ENCODE measurements around the gene AGPAT4. TPM values are rescaled to one million over a fixed set of nuclear protein-coding genes. Genes with fewer than 3 reads are reported as not detected.

AGPAT4 gene
- total RNA-seq, 2 donors from 2014 or later, result 15.9 to 19.2 TPM

DNA sequence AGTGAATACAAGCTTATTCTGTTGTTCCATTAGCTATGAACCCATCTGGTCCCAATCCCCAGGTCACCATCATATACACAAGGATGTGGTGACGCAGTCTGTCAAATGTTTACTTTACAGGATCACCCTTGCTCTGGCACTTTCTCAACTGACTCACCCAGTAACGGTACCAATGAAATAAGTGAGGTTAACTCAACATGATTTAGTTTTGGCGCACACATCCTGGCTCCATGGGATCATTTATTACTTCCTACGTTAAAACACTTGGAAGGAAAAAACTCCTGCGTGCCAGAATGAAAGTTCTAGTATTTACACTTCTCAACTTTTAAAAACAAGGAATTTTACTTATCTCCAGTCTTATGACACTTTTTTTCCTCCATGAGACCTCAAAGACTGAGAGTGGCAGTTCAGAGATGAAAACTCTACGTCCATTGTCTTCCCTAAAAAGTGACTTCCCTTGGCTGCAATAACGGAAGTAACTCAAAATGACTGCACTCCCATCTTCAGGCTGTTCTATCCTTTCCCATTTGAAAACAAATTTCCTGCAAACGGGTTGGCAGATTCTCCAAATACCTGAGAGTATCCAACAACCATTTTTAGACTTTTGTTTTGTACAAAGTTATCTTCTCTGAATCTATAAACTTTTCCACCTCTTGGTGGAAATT is 15.9 kb downstream of the AGPAT4 start:
- H3K4me1 Mint-ChIP-seq, result peaks cover 21% of the 10 kb centered on the region
- H3K4me3 Mint-ChIP-seq, result peak overlapping the region; percentile 13
- H3K27ac Mint-ChIP-seq, result peak overlapping the region; percentile 11
- DNase-seq (no peak), ATAC-seq (no peak)
- peaks cover 6% of the 10 kb centered on the region for H3K36me3 Mint-ChIP-seq (ENCODE audit: low read depth)
- H3K27me3 Mint-ChIP-seq, result no peaks in the 10 kb centered on the region
- H3K9me3 ChIP-seq (ENCODE audit: control insufficient read depth, low read length, poor library complexity, severe bottlenecking), result no peaks in the 10 kb centered on the region

DNA sequence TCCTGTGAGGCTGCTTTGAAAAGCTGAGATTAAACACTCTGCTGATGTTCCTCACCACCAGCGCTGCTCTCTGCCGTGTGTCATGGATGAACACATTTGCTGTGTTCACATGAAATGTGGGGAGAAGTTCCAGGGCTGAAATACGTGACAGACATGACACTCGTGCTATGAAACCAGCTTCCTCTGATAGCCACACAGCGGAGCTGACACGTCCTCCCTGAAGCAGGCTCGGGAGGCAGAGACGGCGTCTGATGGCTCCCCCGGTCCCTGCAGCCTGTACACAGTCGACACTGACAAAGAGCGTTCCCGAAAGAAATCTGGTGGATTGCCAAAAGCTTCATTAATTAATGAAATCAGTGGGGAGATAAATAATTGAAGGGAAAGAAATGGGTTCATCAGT is 17.5 kb downstream of the AGPAT4 start:
- DNase-seq (no peak), ATAC-seq (no peak)
- no peaks in the 10 kb centered on the region for H3K27me3 Mint-ChIP-seq
- H3K9me3 ChIP-seq (ENCODE audit: control insufficient read depth, low read length, poor library complexity, severe bottlenecking), result no peaks in the 10 kb centered on the region
- H3K4me3 Mint-ChIP-seq, result peak overlapping the region; percentile 45
- H3K4me1 Mint-ChIP-seq, result peaks cover 17% of the 10 kb centered on the region
- peak overlapping the region; percentile 82 for H3K27ac Mint-ChIP-seq
- peaks cover 9% of the 10 kb centered on the region for H3K36me3 Mint-ChIP-seq (ENCODE audit: low read depth)

DNA sequence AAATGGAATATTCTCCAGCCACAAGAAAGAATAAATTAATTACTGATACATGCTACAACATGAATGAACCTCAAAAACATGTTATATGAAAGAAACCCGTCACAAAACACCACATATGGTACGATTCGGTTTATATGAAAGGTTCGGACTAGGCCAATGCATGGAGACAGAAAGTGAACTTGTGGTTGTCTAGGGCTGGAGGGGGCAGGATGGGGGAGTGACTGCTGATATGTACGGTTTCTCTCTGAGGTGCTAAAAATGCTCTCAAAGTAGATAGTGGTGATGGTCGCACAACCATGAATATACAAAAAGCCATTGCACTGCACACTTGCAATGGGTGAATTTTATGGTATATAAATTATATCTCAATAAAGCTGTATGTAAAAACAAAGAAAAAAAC is 18.3 kb downstream of the AGPAT4 start:
- Mint-ChIP-seq H3K27me3 (no peaks in the 10 kb centered on the region), H3K4me1 (peaks cover 14% of the 10 kb centered on the region), H3K27ac (no peak overlapping the region), H3K36me3 (ENCODE audit: low read depth) (peaks cover 6% of the 10 kb centered on the region), H3K4me3 (no peak overlapping the region)
- DNase-seq (no peak), ATAC-seq (no peak)
- H3K9me3 ChIP-seq (ENCODE audit: control insufficient read depth, low read length, poor library complexity, severe bottlenecking), result no peaks in the 10 kb centered on the region

DNA sequence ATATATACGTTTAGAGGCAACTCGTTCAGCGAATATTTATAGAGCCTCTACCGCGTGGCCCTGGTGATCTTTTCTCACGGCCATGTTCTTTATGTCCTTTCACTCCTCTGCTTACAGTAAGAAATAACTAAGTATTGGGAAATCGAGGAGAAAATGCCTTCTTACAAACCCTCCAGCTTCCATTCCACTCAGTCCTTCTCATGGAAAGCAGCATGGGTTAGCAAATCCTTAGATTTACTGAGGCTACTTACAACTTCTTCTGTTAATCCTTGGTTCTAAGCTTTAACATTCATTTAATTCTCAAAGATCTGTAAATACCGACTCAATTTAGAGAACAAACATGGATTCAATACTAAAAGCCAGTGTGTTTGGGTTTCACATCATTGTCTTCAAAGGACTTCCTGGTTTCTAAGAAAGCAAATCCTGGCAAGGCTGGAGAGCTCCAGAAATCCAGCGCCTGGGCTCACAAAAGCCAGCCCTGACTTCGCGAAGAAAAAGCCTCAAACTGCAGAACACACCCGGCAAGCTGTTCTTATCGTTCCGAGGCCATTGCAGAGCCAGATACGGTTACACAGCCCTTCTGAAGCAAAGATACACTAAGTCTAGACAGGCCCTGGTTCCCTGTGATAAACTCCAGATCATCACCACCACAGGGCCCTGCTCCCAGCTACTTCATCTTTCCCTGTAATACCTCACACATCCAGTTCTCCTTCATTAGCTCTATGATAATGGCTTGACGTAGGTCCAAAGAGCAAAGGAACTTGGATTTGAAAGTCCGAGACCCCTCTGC is 19.2 kb downstream of the AGPAT4 start:
- ATAC-seq (no peak), DNase-seq (no peak)
- Mint-ChIP-seq H3K27me3 (no peaks in the 10 kb centered on the region), H3K27ac (no peak overlapping the region), H3K4me3 (no peak overlapping the region), H3K4me1 (peaks cover 14% of the 10 kb centered on the region), H3K36me3 (ENCODE audit: low read depth) (peaks cover 6% of the 10 kb centered on the region)
- H3K9me3 ChIP-seq (ENCODE audit: control insufficient read depth, low read length, poor library complexity, severe bottlenecking), result no peaks in the 10 kb centered on the region

DNA sequence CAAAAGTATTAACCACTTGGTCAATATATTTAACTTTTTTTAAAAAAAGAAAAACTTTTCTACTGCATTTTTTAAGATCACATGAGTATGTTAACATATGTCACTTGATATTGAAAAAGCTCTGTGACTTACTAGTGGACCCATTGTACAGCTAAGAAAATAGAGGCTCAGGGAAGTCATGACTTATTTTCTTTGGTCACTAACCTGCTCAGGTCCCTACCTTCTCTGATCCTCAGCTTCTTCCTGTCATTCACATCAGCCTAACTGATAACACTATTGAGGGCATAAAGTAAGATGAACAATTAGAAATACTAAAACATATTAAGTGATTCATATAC is 19.8 kb downstream of the AGPAT4 start:
- no peaks in the 10 kb centered on the region for H3K27me3 Mint-ChIP-seq

DNA sequence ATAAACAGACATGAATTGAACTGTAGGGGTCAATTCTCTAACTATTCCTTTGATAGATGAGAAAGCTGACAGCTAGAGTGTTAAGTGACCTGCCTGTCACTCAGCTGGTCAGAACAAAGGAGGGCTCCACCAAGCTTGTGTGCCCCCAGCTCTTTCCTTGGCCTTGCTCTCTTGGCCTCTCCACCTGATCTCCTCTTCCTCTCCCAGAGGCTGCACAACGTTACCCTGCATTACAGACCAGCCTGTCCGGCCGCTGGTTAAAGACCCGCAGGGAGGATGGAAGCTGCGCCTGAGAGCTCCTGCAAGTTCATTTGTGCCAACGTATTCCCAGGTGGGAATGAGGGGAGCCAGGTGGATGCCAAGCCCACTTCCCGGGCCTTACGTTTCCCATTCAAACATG is 22.5 kb downstream of the AGPAT4 start:
- no peaks in the 10 kb centered on the region for H3K9me3 ChIP-seq (ENCODE audit: control insufficient read depth, low read length, poor library complexity, severe bottlenecking)
- DNase-seq, result no peak
- Mint-ChIP-seq H3K27me3 (no peaks in the 10 kb centered on the region), H3K27ac (peak overlapping the region; percentile 85), H3K4me3 (no peak overlapping the region), H3K4me1 (peaks cover 15% of the 10 kb centered on the region), H3K36me3 (ENCODE audit: low read depth) (peaks cover 6% of the 10 kb centered on the region)
- ATAC-seq, result no peak

More for the DNA sequence above, 19.8 kb downstream of the AGPAT4 start:
- H3K9me3 ChIP-seq (ENCODE audit: control insufficient read depth, low read length, poor library complexity, severe bottlenecking), result no peaks in the 10 kb centered on the region
- Mint-ChIP-seq H3K27ac (no peak overlapping the region), H3K4me3 (no peak overlapping the region), H3K36me3 (ENCODE audit: low read depth) (peaks cover 6% of the 10 kb centered on the region), H3K4me1 (peaks cover 15% of the 10 kb centered on the region)
- no peak for DNase-seq
- ATAC-seq, result no peak

DNA sequence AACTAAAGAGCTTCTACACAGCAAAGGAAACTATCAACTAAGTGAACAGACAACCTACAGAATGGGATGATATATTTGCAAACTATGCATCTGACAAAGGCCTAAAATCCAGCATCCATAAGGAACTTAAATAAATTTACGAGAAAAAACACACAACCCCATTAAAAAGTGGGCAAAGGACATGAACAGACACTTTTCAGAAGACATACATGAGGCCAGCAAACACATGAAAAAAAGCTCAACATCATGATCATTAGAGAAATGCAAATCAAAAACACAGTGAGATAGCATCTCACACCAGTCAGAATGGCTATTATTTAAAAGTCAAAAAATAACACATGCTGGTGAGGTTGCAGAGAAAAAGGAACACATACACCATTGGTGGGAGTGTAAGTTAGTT is 24.5 kb downstream of the AGPAT4 start:
- no peaks in the 10 kb centered on the region for H3K9me3 ChIP-seq (ENCODE audit: control insufficient read depth, low read length, poor library complexity, severe bottlenecking)
- Mint-ChIP-seq H3K4me3 (no peak overlapping the region), H3K36me3 (ENCODE audit: low read depth) (peaks cover 6% of the 10 kb centered on the region), H3K4me1 (peaks cover 16% of the 10 kb centered on the region), H3K27ac (no peak overlapping the region), H3K27me3 (no peaks in the 10 kb centered on the region)
- no peak for DNase-seq
- no peak for ATAC-seq

DNA sequence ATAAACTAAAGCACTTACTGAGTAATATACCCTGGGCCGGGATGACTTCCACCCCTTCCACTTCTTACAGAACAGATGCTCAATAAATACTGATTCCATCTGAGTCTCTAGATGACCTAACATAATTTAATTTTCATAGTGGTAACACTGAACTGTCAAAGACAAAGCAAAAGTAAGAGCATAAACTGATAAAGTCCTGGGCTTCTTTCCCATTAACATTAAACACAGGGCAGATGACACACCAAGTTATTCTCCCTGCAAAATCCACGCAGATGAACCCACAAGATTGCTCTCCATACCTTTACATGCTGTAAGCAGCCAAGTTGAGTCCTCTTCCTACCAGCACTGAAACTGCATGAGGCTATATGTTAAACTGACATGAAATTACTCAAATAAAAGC is 27.1 kb downstream of the AGPAT4 start:
- no peaks in the 10 kb centered on the region for H3K9me3 ChIP-seq (ENCODE audit: control insufficient read depth, low read length, poor library complexity, severe bottlenecking)
- Mint-ChIP-seq H3K4me3 (no peak overlapping the region), H3K4me1 (peaks cover 17% of the 10 kb centered on the region), H3K27ac (no peak overlapping the region), H3K27me3 (no peaks in the 10 kb centered on the region), H3K36me3 (ENCODE audit: low read depth) (peaks cover 3% of the 10 kb centered on the region)
- DNase-seq (no peak), ATAC-seq (no peak)

DNA sequence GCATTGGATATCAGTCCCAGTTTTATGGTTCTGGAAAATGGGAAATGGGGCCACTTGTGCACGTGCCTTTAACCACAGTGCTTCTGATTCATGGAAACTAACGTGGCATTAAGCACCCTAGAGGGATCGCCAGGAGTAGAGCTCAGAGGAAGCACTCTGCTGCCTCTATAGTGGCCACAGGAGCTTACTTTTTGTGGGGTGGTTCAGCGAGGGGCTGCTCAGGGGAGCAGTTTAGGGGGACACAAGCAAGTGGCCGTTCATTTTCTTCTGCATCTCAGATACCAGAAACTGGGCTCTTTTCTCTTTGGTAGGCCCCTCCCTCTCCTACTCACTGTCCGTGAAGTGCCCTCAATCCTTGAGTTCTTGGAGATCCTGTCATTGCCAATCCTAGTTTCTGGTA is 28.5 kb downstream of the AGPAT4 start:
- Mint-ChIP-seq H3K27ac (no peak overlapping the region), H3K27me3 (no peaks in the 10 kb centered on the region)

DNA sequence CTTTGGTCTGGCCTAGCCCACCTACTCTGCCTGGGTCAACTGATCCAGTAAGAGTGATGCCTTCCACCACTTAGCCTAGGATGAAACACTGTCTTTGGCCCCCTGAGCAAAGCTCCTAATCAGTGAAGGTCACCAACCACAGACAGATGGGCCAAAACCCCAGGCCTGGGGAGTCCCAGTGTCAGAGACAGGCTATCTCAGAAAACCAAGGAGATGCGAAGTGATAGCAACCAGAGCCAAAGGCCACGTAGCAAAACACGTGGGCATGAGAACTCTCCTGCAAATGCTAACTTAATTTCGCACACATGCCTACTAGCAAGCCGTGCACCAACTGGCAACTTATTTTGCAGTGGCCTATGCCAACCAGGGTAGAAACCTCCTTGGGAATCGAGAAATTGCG is 29.1 kb downstream of the AGPAT4 start:
- no peak overlapping the region for H3K27ac Mint-ChIP-seq

More for the DNA sequence above, 28.5 kb downstream of the AGPAT4 start:
- no peak for DNase-seq
- ATAC-seq, result no peak
- no peaks in the 10 kb centered on the region for H3K9me3 ChIP-seq (ENCODE audit: control insufficient read depth, low read length, poor library complexity, severe bottlenecking)
- H3K4me3 Mint-ChIP-seq, result no peak overlapping the region
- peaks cover 15% of the 10 kb centered on the region for H3K4me1 Mint-ChIP-seq
- no peaks in the 10 kb centered on the region for H3K36me3 Mint-ChIP-seq (ENCODE audit: low read depth)

DNA sequence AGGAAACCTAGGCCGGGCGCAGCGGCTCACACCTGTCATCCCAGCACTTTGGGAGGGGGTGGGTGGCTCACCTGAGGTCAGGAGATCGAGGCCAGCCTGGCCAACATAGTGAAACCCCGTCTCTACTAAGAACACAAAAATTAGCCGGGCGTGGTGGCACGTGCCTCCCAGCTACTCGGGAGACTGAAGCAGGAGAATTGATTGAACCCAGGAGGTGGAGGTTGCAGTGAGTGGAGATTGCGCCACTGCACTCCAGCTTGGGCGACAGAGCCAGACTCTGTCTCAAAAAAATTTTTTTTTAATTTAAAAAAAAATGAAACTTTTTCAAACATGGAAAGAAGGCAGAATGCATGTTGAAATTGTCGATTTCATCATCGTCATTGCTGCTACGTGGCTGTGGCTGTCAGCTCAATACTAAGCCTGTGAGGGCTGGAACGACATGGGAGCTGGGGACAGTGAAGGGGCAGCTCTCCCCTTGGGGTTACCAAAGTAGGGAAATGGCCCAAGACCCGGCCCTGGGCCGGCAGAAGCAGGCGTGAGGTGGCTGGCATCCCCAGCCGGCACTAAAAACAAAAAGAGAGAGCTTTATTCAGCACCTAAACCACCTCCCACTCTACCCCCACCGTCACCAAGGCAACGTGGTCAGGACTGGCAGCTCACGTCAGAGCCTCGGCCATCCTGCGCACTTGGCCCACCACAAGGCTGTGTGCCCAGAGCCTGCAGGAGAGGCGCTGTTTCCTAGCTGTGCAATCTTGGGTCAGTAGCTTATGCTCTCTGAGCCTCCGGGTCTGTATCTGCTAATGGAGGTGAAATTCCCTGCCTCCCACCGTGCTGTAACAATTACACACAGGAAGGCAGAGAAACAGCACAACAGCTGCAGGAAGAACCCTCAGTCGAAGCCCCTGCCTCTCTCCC is 30.8 kb downstream of the AGPAT4 start:
- DNase-seq (no peak), ATAC-seq (peak; percentile 65)
- Mint-ChIP-seq H3K4me3 (peak overlapping the region; percentile 78), H3K27me3 (no peaks in the 10 kb centered on the region), H3K27ac (peak overlapping the region; percentile 83), H3K4me1 (peaks cover 20% of the 10 kb centered on the region), H3K36me3 (ENCODE audit: low read depth) (no peaks in the 10 kb centered on the region)
- no peaks in the 10 kb centered on the region for H3K9me3 ChIP-seq (ENCODE audit: control insufficient read depth, low read length, poor library complexity, severe bottlenecking)

More for the DNA sequence above, 29.1 kb downstream of the AGPAT4 start:
- DNase-seq, result no peak
- H3K9me3 ChIP-seq (ENCODE audit: control insufficient read depth, low read length, poor library complexity, severe bottlenecking), result no peaks in the 10 kb centered on the region
- no peak overlapping the region for H3K4me3 Mint-ChIP-seq
- H3K4me1 Mint-ChIP-seq, result peaks cover 20% of the 10 kb centered on the region
- H3K36me3 Mint-ChIP-seq (ENCODE audit: low read depth), result no peaks in the 10 kb centered on the region
- ATAC-seq, result no peak
- H3K27me3 Mint-ChIP-seq, result no peaks in the 10 kb centered on the region

DNA sequence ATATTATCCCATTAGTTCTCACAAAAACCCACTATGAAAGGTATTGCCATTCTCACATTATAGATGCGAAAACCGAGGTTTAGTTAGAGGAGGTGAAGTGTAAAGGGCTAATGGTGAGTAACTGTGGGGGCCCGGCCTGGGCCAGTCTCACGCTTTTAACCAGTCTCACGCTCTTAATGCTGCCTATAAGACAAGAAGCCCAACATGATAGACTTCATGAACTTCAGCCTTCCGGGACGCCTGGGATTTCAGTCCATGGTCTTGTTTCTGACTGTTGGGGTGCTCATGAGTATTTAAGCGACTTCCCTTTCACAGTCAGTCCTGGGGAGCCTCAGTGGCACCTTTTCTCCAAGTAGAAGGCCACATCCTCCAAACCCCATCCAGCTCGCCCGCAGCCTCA is 31.7 kb downstream of the AGPAT4 start:
- ATAC-seq (no peak), DNase-seq (no peak)
- peaks cover 20% of the 10 kb centered on the region for H3K4me1 Mint-ChIP-seq
- H3K27ac Mint-ChIP-seq, result peak overlapping the region; percentile 24
- no peak overlapping the region for H3K4me3 Mint-ChIP-seq
- no peaks in the 10 kb centered on the region for H3K9me3 ChIP-seq (ENCODE audit: control insufficient read depth, low read length, poor library complexity, severe bottlenecking)
- H3K36me3 Mint-ChIP-seq (ENCODE audit: low read depth), result no peaks in the 10 kb centered on the region
- H3K27me3 Mint-ChIP-seq, result no peaks in the 10 kb centered on the region

DNA sequence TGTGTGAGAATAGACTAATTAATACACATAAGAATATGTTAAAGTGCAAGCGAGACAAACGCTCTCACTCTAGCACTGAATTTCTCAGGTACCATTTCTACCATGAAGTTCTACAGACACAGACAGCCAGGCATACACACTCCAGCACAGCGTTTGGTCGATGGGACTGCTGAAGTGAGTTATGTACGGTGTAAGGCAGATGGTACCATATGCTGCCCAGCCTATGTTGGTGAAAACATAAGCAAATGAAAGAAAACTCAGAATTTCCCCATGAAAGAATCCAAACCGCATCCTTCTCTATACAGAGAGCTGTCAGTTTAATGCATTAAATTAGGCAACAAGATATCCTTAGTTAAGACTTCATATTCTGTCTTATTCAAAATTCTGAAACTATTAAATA is 34.9 kb downstream of the AGPAT4 start:
- DNase-seq (no peak), ATAC-seq (no peak)
- peaks cover 20% of the 10 kb centered on the region for H3K4me1 Mint-ChIP-seq
- no peaks in the 10 kb centered on the region for H3K36me3 Mint-ChIP-seq (ENCODE audit: low read depth)
- peak overlapping the region; percentile 72 for H3K27ac Mint-ChIP-seq
- no peaks in the 10 kb centered on the region for H3K9me3 ChIP-seq (ENCODE audit: control insufficient read depth, low read length, poor library complexity, severe bottlenecking)
- H3K27me3 Mint-ChIP-seq, result no peaks in the 10 kb centered on the region
- no peak overlapping the region for H3K4me3 Mint-ChIP-seq
